Fibroblast of mammary gland (primary cell): ENCODE results near the gene CLCN6.

Experiments used
- DNase-seq: peaks from one replicate; pipeline ENCODE4 v3.0.0-alpha.2; 2010; ENCODE audit warnings: low read depth
- H3K4me3 ChIP-seq: 2 replicates; pipeline ENCODE4 v1.5.1; 2011; ENCODE audit warnings: low read depth, mild to moderate bottlenecking, low read length, moderate library complexity; ENCODE audit not compliant: control insufficient read depth
- TF ChIP-seq, protein P1 (sequence below): conservative IDR thresholded peaks from 2 replicates; pipeline ENCODE4 v1.5.1; 2011; ENCODE audit warnings: low read depth, low read length, inconsistent platforms; ENCODE audit not compliant: control insufficient read depth, insufficient read depth

CLCN6 gene

DNA sequence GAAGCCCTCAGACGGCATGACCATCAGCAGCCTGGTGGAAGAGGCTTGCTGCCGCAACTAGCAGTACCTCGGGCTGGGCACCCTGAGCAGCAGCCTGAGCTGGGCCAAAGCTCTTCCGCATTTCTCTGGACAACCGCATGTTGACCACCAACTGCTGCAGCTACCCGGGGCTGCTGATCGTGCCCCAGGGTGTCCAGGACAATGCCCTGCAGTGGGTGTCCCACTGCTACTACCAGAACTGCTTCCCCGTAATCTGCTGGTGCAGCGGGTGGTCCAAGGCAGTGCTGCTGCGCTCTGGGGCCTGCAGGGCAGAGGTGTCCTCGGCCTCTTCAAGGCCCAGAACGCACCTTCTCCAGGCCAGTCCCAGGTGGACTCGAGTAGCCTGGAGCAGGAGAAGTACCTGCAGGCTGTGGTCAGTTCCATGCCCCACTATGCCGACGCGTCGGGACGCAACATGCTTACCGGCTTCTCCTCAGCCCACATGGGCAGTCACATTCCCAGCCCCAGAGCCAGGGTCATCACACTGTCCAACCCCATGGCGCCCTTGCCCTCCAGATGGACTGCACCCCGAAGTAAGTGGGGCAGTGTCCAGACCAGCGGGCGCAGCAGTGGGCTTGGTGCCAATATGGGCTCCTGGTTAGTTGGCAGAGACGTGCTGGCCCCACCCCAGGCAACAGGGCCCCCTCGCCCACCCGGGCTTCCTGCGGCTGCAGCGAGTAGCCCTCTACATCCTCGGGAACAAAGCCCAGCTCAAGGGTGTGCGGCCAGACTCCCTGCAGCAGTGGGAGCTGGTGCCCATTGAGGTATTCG lies 72.3 kb downstream of the CLCN6 start:
- no peak for DNase-seq
- TF ChIP-seq, protein P1, sequence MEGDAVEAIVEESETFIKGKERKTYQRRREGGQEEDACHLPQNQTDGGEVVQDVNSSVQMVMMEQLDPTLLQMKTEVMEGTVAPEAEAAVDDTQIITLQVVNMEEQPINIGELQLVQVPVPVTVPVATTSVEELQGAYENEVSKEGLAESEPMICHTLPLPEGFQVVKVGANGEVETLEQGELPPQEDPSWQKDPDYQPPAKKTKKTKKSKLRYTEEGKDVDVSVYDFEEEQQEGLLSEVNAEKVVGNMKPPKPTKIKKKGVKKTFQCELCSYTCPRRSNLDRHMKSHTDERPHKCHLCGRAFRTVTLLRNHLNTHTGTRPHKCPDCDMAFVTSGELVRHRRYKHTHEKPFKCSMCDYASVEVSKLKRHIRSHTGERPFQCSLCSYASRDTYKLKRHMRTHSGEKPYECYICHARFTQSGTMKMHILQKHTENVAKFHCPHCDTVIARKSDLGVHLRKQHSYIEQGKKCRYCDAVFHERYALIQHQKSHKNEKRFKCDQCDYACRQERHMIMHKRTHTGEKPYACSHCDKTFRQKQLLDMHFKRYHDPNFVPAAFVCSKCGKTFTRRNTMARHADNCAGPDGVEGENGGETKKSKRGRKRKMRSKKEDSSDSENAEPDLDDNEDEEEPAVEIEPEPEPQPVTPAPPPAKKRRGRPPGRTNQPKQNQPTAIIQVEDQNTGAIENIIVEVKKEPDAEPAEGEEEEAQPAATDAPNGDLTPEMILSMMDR: no peak
- no peak overlapping the region for H3K4me3 ChIP-seq

DNA sequence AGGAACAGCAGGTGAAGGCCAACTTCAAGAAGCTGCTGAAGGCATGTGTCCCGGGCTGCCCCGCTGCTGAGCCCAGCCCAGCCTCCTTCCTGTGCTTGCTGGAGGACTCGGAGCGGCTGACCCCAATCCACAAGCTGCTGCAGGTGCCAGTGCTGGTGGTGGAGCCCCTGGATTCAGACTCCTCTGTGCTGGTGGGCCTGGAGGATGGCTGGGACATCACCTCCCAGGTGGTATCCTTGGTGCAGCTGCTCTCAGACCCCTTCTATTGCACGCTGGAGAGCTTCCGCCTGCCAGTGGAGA lies 72.8 kb downstream of the CLCN6 start:
- TF ChIP-seq, protein P1: no peak
- no peak for DNase-seq
- no peak overlapping the region for H3K4me3 ChIP-seq

DNA sequence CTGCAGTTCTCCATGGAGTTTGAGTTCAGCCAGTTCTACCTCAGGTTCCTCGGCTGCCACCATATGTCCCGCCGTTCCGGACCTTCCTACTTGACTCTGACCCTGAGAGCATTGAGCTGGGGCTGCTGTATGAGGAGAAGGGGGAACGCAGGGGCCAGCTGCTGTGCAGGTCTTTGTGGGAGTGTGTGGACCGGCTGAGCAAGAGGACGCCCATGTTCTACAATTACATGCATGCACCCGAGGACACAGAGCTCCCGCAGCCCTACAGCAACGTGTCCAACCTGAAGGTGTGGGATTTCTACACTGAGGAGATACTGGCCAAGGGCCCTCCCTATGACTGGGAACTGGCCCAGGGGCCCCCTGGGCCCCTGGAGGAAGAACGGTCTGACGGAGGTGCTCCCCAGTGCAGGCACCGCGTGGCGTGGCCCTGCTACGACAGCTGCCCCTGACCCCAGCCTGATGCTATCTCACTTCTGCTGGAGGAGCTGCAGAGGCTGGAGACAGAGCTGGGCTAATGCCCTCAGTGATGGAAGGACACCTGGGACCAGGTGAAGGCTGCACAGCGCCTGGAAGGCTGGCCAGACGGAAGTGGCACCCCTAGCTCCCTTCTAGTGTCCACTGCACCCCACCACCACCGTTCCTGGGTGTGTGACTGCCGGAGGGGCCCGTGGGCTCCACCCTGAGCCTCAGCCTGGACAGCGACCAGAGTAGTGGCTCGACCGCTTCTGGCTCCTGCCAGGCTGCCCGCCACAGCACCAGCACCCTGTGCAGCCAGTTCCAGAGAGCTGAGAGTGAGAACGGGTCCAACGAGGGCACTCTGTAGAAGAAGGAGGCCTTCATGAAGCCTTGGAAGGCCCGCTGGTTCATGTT lies 73.6 kb downstream of the CLCN6 start:
- TF ChIP-seq, protein P1: no peak
- DNase-seq: no peak

DNA sequence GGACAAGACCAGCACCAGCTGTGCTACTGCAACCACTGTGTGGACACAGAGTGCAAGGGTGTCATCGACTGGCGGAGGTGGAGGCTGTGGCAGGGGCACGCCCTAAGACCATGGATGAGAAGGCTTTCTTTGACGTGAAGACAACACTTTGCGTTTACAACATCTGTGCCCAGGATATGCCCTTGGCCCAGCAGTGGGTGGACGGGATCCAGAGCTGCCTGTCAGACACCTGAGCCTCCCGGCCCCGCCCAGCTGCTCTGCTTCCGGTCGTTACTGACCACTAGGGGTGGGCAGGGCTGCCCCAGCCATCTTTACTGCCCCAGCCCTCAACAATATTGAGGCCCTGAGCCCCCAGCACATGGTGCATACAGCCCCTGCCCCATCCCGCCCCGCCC lies 74.2 kb downstream of the CLCN6 start:
- TF ChIP-seq, protein P1: no peak
- DNase-seq: no peak
- H3K4me3 ChIP-seq: no peak overlapping the region

More for the DNA sequence above, 73.6 kb downstream of the CLCN6 start:
- no peak overlapping the region for H3K4me3 ChIP-seq

DNA sequence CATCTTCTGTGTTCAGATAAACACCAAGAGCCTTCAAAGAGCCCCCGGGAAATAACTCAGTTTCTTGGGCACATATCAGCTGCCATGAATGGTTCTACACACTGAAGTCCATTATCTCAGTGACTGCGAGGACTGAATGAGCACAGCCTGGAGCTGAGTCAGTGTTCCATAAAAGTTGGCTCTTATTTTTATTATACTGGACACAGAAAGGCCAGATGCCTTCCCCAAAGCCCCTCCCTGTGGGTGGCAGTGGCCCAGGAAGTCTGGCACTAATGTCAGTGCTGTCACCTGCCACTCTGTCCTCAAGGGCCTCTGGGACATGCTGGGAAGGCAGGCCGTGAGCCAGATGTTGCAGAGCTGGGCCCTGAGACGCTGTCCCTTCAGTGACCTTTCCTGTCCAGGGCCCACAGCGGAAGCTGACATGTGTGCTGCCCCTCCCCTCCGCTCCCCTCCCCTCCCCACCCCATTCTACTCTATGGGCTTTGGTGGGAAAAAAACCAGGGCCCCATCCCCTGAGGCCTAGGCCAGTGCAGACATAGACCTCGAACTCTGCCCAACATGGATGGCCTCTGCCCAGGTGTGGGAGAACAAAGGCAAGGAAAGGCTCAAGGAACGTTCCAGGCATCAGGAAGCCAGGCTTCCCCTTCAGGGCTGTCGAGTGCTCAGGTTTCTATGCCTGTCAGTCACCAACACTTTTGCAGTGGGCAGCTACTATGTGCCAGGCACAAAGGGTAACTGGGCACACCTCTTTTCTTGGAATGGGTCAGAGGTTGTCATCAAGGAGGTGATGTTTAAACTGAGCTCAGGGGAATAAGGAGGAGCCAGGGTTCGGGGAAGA lies 75.1 kb downstream of the CLCN6 start:
- DNase-seq: no peak
- TF ChIP-seq, protein P1: no peak
- H3K4me3 ChIP-seq: no peak overlapping the region

DNA sequence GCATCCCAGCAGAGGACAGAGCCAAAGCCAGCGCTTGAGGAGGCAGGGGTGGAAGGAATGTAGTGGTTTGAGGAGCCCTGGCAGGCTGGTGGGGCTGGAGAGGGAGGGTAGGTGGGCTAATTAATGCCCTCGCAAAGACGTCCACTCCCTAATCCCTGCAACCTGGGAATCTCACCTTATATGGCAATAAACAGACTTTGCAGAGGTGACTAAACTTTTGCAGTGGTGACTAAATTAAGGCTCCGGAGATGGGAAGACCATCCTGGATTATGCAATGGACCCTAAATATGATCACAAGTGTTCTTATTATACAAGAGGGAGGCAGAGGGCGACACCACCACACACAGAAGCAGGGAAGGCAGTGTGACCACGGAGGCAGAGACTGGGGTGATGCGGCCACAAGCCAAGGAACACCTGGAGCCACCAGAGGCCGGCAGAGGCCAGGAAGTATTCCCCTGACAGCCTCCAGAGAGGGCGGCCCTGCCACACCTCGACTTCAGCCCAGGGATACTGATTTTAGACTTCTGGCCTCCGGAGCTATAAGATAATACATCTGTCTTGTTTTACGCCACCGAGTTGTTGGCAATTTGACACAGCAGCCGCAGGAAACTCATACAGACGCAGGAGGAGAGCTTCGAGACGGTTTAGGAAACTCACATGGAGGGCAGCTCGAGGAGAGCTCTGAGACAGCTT lies 75.9 kb downstream of the CLCN6 start:
- TF ChIP-seq, protein P1: no peak
- no peak for DNase-seq
- no peak overlapping the region for H3K4me3 ChIP-seq
